IMR-90 (cell line): ENCODE measurements around the gene RAB3IL1. TPM values are rescaled to one million over a fixed set of nuclear protein-coding genes. Genes with fewer than 3 reads are reported as not detected.

Experiments
- ATAC-seq: fragments of 200-7000 bp; cut with Tn5 transposase; 2 replicates; pipeline ENCODE4 v1.9.1; 2020; ENCODE audit warnings: low read depth, mild to moderate bottlenecking, moderate library complexity
- BruUV-seq: library from RNA; stranded (reverse); fragments of 400-500 nt; replicated peaks from 2 replicates; lab custom pipeline; 2021; lab: Mats Ljungman, UMichigan
- CTCF ChIA-PET: fragments of 300-600 bp; formaldehyde crosslinking; extraction: SDS; loops from one replicate; lab custom pipeline; 2021; ENCODE audit warnings: antibody characterized with exemption; lab: Yijun Ruan, JAX
- POLR2A ChIA-PET: fragments of 300-600 bp; sonication (Branson Sonifier 250); formaldehyde crosslinking; loops from one replicate; lab custom pipeline; 2022; ENCODE audit warnings: antibody characterized with exemption; ENCODE audit not compliant: unreplicated experiment; lab: Charles Lee
- DNase-seq: peaks from one replicate; pipeline ENCODE4 v3.0.0; 2013
- H2AFZ ChIP-seq: replicated peaks from 2 replicates; pipeline ENCODE3; 2013; ENCODE audit warnings: low read length, mild to moderate bottlenecking; ENCODE audit not compliant: poor library complexity
- H2AK5ac ChIP-seq: 2 replicates; pipeline ENCODE4 v1.6.1; 2013; ENCODE audit warnings: low read depth, low read length, inconsistent platforms
- H2AK9ac ChIP-seq: replicated peaks from 2 replicates; pipeline ENCODE3; 2013; ENCODE audit warnings: mild to moderate bottlenecking, low read depth, low read length, moderate library complexity; ENCODE audit not compliant: poor library complexity
- H2BK120ac ChIP-seq: 2 replicates; pipeline ENCODE4 v1.6.1; 2013; ENCODE audit warnings: low read depth, low read length, inconsistent platforms
- H2BK15ac ChIP-seq: 3 replicates; pipeline ENCODE4 v1.6.1; 2013; ENCODE audit warnings: low read depth, low read length, inconsistent platforms
- H2BK20ac ChIP-seq: 2 replicates; pipeline ENCODE4 v1.6.1; 2013; ENCODE audit warnings: low read depth, mild to moderate bottlenecking, inconsistent platforms, low read length, moderate library complexity
- H2BK5ac ChIP-seq: 2 replicates; pipeline ENCODE4 v1.6.1; 2013; ENCODE audit warnings: mild to moderate bottlenecking, low read depth, low read length, inconsistent platforms; ENCODE audit not compliant: poor library complexity, severe bottlenecking
- H3K14ac ChIP-seq: replicated peaks from 2 replicates; pipeline ENCODE4 v1.6.1; 2013; ENCODE audit warnings: low read depth, low read length, inconsistent platforms
- H3K18ac ChIP-seq: 2 replicates; pipeline ENCODE4 v1.6.1; 2013; ENCODE audit warnings: low read depth, low read length, control low read depth
- H3K23ac ChIP-seq: 2 replicates; pipeline ENCODE4 v1.6.1; 2013; ENCODE audit warnings: low read depth, low read length, inconsistent platforms
- H3K27ac ChIP-seq: 2 replicates; pipeline ENCODE4 v1.5.1; 2013; ENCODE audit warnings: mild to moderate bottlenecking, control low read depth, low read length; ENCODE audit not compliant: insufficient read depth
- H3K27me3 ChIP-seq: 2 replicates; pipeline ENCODE4 v1.6.1; 2013; ENCODE audit warnings: low read length; ENCODE audit not compliant: control insufficient read depth, insufficient read depth
- H3K36me3 ChIP-seq: 2 replicates; pipeline ENCODE4 v1.6.1; 2013; ENCODE audit warnings: low read length, mixed read lengths; ENCODE audit not compliant: control insufficient read depth, insufficient read depth
- H3K4ac ChIP-seq: 2 replicates; pipeline ENCODE4 v1.6.1; 2013; ENCODE audit warnings: low read depth, low read length, inconsistent platforms
- H3K4me1 ChIP-seq: 2 replicates; pipeline ENCODE4 v1.6.1; 2013; ENCODE audit warnings: low read length, mixed read lengths; ENCODE audit not compliant: control insufficient read depth, insufficient read depth
- H3K4me2 ChIP-seq: 2 replicates; pipeline ENCODE4 v1.6.1; 2013; ENCODE audit warnings: low read depth, mild to moderate bottlenecking, control low read depth, low read length, moderate library complexity
- H3K4me3 ChIP-seq: 2 replicates; pipeline ENCODE4 v1.5.1; 2013; ENCODE audit warnings: low read depth, mild to moderate bottlenecking, control low read depth, low read length, moderate library complexity; ENCODE audit not compliant: insufficient read depth
- H3K56ac ChIP-seq: 2 replicates; pipeline ENCODE4 v1.6.1; 2013; ENCODE audit warnings: low read length, inconsistent platforms; ENCODE audit not compliant: insufficient read depth; ENCODE audit errors: extremely low read depth
- H3K79me1 ChIP-seq, 2 experiments: 2 replicates each; pipeline ENCODE4 v1.6.1; 2013; ENCODE audit warnings: low read length in 2 of 2, inconsistent platforms in 1 of 2, low read depth in 1 of 2
- H3K9ac ChIP-seq: 2 replicates; pipeline ENCODE4 v1.6.1; 2013; ENCODE audit warnings: low read depth, low read length, control low read depth
- H3K9me1 ChIP-seq: 2 replicates; pipeline ENCODE4 v1.6.1; 2013; ENCODE audit warnings: low read length, inconsistent platforms; ENCODE audit not compliant: insufficient read depth
- H3K9me3 ChIP-seq: 2 replicates; pipeline ENCODE4 v1.6.1; 2013; ENCODE audit warnings: low read length; ENCODE audit not compliant: control insufficient read depth, insufficient read depth
- H4K20me1 ChIP-seq: 2 replicates; pipeline ENCODE4 v1.6.1; 2013; ENCODE audit warnings: low read length, inconsistent platforms; ENCODE audit not compliant: insufficient read depth
- H4K5ac ChIP-seq: 2 replicates; pipeline ENCODE4 v1.6.1; 2013; ENCODE audit warnings: mild to moderate bottlenecking, low read depth, low read length, control low read depth
- H4K8ac ChIP-seq, 2 experiments: 2 replicates each; pipeline ENCODE4 v1.6.1; 2013; ENCODE audit warnings: low read depth in 2 of 2, low read length in 2 of 2, control low read depth in 1 of 2, inconsistent platforms in 1 of 2
- H4K91ac ChIP-seq: 2 replicates; pipeline ENCODE4 v1.6.1; 2013; ENCODE audit warnings: low read depth, low read length, inconsistent platforms; ENCODE audit not compliant: insufficient read depth
- BHLHE40 ChIP-seq: fragments of 150-350 bp; IDR thresholded peaks from 2 replicates; pipeline ENCODE4 v1.6.1; 2016; ENCODE audit warnings: mild to moderate bottlenecking, low read depth, low read length
- CEBPB ChIP-seq: IDR thresholded peaks from 2 replicates; pipeline ENCODE4 v1.6.1; 2012; ENCODE audit warnings: low read depth, low read length, improper control_type of control experiment
- CHD1 ChIP-seq: IDR thresholded peaks from 2 replicates; pipeline ENCODE4 v1.6.1; 2012; ENCODE audit warnings: low read depth, low read length, improper control_type of control experiment
- ELK1 ChIP-seq: fragments of 150-350 bp; IDR thresholded peaks from 2 replicates; pipeline ENCODE4 v1.6.1; 2016; ENCODE audit warnings: low read depth, mild to moderate bottlenecking, low read length, moderate library complexity, borderline replicate concordance
- FOS ChIP-seq: fragments of 150-350 bp; IDR thresholded peaks from 2 replicates; pipeline ENCODE4 v1.6.1; 2016; ENCODE audit warnings: low read depth, low read length
- POLR2A ChIP-seq: IDR thresholded peaks from 2 replicates; pipeline ENCODE4 v1.6.1; 2012; ENCODE audit warnings: mild to moderate bottlenecking, low read depth, low read length
- RCOR1 ChIP-seq: IDR thresholded peaks from 2 replicates; pipeline ENCODE4 v1.6.1; 2012; ENCODE audit warnings: mild to moderate bottlenecking, low read length, improper control_type of control experiment; ENCODE audit not compliant: insufficient replicate concordance
- RFX5 ChIP-seq: IDR thresholded peaks from 2 replicates; pipeline ENCODE4 v1.8.0; 2012; ENCODE audit warnings: low read depth, mild to moderate bottlenecking, low read length, moderate library complexity
- WGBS, 2 experiments: methylation state at CpG; one replicate each; pipeline versions ENCODE4 v1.1.5 to v1.1.7; 2013; ENCODE audit warnings: missing lambda C conversion rate in 2 of 2; ENCODE audit not compliant: insufficient read length in 1 of 2; ENCODE audit errors: extremely low coverage in 2 of 2; 5-methylcytosine and 5-hydroxymethylcytosine counted together
- dilution Hi-C: fragments of 300-500 bp; cut with HindIII; formaldehyde crosslinking; loops from one replicate; pipeline ENCODE4 v1.14.3; 2018; ENCODE audit warnings: low sequenced_read_pairs; ENCODE audit not compliant: unreplicated experiment
- in situ Hi-C: fragments of 300-500 bp; cut with MboI; formaldehyde crosslinking; loops from 3 replicates; pipeline ENCODE4 v1.14.3; 2019; ENCODE audit warnings: low sequenced_read_pairs, inconsistent platforms, mixed read lengths
- intact Hi-C: fragments of 100-400 bp; cut with micrococcal nuclease; formaldehyde crosslinking; loops from 2 replicates; pipeline ENCODE4 v1.10.0; 2022
- polyA plus RNA-seq, 3 experiments: library from polyadenylated mRNA; depleted of rRNA; stranded (reverse); fragments of >200 nt; gene quantifications; 2 replicates each; pipeline ENCODE4 v1.2.3, GENCODE V29; 2012; ENCODE audit warnings: low replicate concordance in 1 of 3
- total RNA-seq: library from RNA; depleted of rRNA; stranded (reverse); fragments of >200 nt; gene quantifications from 2 replicates; pipeline ENCODE4 v1.2.3, GENCODE V29; 2012

RAB3IL1 gene
- total and polyA plus RNA-seq, 2 of the 4 experiments (the other 2 are of a cell fraction): 0.72 to 1.9 TPM

GRCh38 chr11:61866231-61866957, 51.0 kb downstream of the RAB3IL1 start:
- H3K27ac ChIP-seq: no peak overlapping the region
- H4K5ac ChIP-seq: no peak overlapping the region
- no peak overlapping the region for H3K14ac ChIP-seq
- no peak overlapping the region for H2BK5ac ChIP-seq
- H3K79me1 ChIP-seq: no peaks in the 10 kb centered on the region
- H3K36me3 ChIP-seq: peaks cover 27% of the 10 kb centered on the region
- no peaks in the 10 kb centered on the region for H3K27me3 ChIP-seq
- no peak overlapping the region for H2BK15ac ChIP-seq
- no peak for TF ChIP-seq CHD1
- TF ChIP-seq BHLHE40: no peak
- TF ChIP-seq RCOR1: no peak
- no peak for TF ChIP-seq POLR2A
- no peak for TF ChIP-seq RFX5
- no peak for TF ChIP-seq CEBPB
- no peak for TF ChIP-seq ELK1
- TF ChIP-seq FOS: no peak
- H2AK9ac ChIP-seq: no peak overlapping the region
- H4K20me1 ChIP-seq: no peaks in the 10 kb centered on the region
- H3K56ac ChIP-seq: no peak overlapping the region
- ChIA-PET POLR2A (no interaction called here), CTCF (interaction anchor here (0.9 kb wide), 1 partner anchor 216 kb away, joined by 3 read pairs; no protein-coding TSS in a partner anchor)
- H2AK5ac ChIP-seq: no peak overlapping the region
- intact Hi-C loops: no loop called here
- dilution Hi-C loops: no loop called here
- no peaks in the 10 kb centered on the region for H3K9me1 ChIP-seq
- no peak overlapping the region for H3K4me3 ChIP-seq
- H3K9ac ChIP-seq: no peak overlapping the region
- no peak overlapping the region for H3K23ac ChIP-seq
- no peak overlapping the region for H4K8ac ChIP-seq
- no peak overlapping the region for H2BK120ac ChIP-seq
- in situ Hi-C loops: loop anchor here (25.0 kb wide), 1 partner anchor 446 kb away; no protein-coding TSS in a partner anchor
- no peak overlapping the region for H4K91ac ChIP-seq
- WGBS, 2 experiments: 82% methylated on average over 4 of the region's 18 CpGs; no CpG with 5 or more reads in 1 of the 2 experiments
- H3K4me1 ChIP-seq: peaks cover 2% of the 10 kb centered on the region
- ATAC-seq: no peak
- H3K4me2 ChIP-seq: no peak overlapping the region
- H3K9me3 ChIP-seq: no peaks in the 10 kb centered on the region
- H3K18ac ChIP-seq: no peak overlapping the region
- no peak overlapping the region for H3K4ac ChIP-seq
- H2AFZ ChIP-seq: peak overlapping the region; percentile 7
- TSS peak; percentile 76 for BruUV-seq
- H2BK20ac ChIP-seq: no peak overlapping the region
- no peak for DNase-seq
